NCI-H1105 (cell line): Measurements from ENCODE around the gene HCFC1.

Experiments used
- DNase-seq: peaks from one replicate; lab custom pipeline; 2025; lab: John Stamatoyannopoulos, UW

HCFC1 gene

DNA sequence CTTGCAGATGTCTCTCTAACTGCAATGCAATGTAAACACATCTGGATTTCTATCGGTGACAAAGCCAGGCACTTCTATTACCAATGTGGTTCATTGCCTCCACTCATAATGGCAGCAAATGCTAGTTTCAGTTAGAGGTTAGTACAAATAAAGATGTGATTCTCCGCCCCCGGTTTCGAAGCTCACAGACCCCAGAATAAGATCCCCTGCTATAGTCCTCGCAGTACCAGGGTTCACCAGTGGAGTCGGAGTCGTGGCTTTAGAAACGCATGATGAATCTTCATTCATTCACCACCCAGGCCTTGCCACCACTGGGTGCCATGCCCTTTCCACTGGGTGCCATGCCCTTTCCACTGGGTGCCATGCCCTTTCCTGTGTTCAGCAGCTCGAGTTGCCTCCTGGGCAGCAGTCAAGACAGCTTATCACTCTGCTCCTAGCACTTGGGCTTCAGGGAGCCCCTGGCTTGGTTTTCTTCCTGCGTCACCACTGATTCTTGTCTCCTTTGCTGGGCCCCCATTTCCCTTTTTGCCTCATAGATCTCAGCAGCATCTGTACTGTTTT, 33.3 kb downstream of the HCFC1 start:
- no peak for DNase-seq

DNA sequence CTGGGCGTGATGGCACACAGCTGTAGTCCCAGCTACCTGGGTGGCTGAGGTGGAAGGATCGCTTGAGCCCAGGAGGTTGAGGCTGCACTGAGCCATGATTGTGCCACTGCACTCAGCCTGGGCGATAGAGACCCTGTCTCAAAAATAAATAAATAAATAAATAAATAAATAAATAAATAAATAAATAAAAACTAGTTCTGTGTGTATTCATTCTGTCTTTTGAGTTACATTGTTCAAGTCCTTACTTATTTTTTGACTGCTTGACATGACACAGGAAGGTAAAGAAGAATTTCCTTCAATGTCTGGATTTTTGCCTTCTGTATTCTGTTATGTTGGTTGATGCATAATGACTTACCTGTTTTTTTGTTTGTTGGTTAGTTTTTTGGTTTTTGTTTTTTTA, 34.6 kb downstream of the HCFC1 start:
- no peak for DNase-seq

DNA sequence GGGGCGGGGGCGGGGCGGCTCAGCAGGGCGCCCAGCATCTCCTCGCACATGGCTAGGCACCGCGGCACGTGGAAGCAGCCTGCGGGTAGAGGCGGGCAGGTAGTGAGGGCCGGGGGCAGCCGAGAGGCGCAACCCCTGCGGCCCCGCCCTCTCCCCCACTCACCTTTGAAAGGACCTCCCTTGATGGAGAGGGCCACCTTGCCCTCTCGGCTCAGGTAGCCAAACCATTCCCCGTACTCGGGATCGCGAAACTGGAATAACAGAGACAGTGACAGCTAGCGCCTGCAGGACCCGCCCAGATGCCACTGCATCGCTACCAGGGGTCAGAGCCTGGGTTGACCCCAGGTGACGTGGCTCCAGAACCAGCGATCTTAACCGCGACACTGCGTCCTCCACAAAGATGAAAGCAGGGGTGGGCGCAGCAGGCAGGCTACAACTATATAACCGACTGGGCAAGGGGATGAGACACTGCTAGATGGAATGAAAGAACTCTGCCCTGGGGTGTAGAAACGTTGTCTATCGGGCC, 36.2 kb downstream of the HCFC1 start:
- DNase-seq, result no peak

DNA sequence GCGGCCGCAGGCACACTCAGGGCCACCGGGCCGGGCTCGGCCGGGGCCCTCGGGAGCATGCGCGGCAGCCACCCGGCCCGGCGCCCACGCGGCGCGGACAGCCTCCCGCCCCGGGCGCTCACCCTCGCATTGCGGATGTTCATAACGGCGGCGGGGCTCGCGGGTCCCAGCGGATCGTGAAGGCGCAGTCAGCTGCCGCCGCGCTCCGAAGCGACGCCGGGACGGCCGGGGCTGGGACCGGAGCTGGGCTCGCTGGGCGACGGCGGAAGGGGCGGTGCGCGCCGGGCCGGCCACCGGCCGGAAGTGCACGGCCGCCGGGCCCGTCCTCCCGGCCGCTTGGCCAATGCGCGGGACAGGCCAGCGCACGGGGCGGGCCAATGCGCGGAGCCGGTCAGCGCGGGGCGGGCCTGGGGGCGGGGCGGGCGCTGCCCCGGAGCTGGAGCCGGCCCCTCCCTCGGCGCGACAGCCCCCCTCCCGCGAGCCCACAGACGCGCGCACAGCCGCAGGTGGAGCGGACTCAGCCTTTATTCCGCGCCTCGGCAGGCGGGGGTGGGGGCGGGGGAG, 36.8 kb downstream of the HCFC1 start, which contains the start of gene NAA10:
Gene NAA10 (minus strand): TSS at position 276 of the 564 bp plus-strand sequence. CDS start 133 bp downstream, at position 143.
- peak; percentile 79 for DNase-seq

DNA sequence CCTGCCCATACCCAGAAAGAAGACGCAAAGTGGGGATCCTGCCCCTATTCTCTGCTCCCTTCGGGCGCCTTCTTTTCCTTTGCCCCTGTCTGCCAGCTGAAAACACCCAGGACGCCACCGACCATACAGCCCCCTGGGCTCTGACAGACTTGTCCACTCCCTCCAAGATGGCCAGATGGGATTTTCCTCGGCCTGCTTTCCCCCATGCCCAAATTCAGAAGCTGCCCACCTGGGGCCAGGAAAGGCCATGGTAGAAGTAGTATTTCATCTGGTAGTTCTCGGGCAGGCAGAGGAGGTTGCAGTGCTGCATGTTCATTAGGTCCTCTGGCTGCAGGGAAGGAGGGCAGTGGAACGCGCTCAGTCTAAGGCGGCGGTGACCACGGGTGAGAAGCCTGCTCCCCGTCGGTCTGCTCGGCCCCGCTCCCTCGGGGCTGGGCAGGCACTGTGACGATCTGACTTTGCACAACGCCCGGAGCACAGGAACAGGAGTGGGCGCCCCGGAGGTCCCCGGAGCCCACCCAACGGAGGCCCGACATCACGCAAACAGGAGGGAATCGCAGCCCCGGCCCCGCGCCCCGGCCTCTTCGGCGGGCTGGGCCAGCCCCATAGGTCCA, 37.4 kb downstream of the HCFC1 start:
- DNase-seq, result no peak

DNA sequence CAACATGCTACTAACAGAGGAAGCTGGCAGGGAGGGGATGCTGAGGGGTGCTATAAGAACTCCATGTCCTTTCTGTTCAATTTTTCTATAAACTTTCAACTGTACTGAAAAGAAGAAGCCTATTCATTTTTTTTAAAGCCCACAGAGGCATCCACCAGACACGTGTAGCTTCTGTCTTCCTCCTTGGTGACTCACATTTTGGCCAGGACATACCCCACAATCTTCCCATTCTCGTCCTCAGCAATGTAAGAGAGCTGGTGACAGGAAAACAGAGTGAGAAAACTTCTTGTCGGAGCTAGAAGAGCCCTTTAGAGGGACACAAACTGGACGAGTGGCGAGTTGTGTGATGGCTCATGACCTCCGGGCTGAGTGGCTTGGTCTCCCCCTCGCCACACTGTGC, 37.9 kb downstream of the HCFC1 start:
- no peak for DNase-seq

DNA sequence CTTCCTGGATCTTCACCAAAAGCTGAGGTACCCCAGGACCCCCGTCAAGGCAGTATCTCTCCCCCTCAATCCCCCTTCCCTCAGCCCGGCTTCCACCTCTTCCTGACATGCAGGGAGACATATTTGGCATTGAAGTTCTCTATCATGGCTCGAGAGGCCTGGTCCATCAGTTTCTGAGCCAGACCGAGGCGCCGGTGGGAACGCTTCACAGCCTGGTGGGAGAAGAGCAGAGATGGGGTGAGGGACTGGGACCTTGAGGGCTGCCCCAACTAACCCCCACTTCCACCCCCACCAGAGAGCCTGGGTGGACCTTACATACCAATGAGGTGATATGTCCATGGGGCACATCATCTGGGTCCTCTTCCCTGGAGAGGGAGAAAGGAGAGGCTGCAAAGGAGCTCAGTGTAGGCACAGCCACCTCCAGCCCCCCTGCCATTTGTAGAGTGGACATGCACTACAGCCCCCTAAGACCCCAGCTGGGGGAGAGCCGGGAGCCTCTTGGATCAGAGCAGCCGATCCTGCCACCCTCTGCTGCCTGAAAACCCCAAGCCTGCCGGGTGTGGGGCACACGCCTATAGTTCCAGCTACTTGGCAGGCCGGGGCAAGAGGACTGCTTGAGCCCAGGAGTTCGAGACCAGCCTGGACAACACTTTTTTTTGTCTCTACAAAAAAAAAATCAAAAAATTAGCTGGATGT, 39.2 kb downstream of the HCFC1 start:
- no peak for DNase-seq

DNA sequence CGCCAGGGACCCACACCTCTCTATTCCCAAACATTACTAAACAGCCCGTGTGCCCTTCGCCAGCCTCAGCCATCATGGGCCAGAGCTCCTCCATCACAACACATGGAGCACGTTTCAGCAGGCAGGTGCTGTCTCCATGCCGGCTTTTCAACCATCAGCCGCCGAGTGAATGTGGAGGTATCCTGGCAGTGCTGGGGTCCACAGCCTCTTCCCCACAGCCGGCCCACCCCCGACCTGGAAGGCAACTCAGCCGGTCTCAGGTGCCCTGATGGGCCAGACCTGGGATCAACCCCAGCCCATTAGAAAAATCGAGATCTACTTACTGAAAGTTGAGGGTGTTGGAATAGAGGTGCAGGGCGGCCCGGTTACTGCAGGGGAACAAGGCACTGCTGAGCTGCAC, 39.9 kb downstream of the HCFC1 start:
- no peak for DNase-seq

DNA sequence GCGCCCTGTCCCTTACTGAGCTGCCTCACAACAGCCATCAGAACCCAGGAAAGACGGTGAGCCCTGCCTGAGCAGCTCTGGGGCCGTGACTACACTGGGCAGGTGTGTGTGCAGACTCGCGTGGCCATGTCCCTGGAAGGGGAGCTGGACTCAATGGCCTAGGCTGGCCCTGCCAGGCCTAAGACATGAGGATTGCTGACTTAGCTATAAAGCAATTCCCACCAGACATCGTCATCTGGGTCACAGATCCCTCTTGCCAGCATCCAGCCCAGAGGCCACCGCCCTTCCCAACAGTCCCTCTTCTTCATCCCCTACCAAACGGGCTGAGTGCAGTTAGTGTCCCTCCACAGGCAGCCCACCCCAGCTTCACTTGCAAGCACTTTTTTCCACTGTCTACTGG, 40.5 kb downstream of the HCFC1 start:
- no peak for DNase-seq

DNA sequence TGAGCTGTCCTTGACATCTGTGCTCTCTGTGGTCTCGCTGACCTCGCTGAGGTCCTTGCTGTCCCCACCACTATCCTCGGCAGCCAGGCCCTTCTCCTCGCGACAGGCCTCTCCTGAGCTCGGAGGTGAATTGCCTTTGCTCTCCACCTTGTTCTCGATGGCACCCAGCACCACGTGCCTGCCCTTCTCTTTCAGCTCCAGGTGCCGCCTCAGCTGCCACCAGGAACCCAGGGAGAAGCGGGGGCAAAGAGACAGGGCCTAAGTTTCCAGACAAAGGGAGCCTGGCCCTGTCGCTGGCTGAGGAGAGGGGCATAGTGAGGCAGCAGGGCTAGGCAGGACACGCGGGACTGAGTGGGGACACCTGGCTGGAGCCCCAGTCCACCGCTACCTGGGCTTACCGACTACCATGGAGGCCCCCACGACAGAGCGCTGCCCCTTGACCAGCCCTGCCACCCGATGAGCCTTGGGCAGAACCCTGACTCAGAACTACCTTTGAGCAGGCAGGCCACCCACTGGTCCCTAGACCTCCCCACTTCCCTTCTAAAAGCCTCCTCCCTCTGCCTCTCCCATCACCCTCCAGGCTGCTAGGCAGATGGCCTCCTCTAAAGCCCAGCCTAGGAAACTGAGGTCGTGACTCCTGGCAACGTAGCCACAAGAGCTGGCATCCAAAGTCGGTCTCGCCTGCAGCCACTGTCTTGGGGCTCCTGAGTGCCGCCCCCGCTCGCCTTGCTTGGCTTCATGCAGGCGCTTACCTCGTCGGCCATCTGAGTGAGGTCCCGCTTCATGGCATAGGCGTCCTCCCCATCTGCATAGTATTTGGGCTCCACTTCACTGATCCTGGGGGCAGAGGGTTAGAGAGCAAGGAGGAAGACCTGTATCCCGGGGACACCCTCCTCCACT, 41.4 kb downstream of the HCFC1 start:
- no peak for DNase-seq

DNA sequence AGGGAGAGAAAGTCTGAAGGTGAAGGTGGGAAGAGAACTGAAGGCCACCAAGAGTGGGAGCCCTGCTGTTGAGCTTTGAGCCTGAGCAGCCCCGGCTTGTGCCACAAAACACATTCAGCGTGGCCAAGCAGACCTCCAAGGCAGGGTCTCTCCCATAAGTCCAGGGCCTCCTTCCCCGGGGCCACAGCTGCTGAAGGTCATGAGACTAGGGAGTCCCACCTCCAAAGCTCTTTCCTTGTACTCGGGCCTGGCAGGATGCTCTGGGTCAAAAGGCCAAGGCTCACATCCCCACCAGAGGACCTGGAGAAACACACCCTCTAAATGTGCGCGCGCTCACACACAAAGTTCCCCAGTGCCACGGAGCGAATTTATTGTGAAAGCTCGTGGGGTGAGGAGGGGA, 42.0 kb downstream of the HCFC1 start:
- DNase-seq, result no peak

DNA sequence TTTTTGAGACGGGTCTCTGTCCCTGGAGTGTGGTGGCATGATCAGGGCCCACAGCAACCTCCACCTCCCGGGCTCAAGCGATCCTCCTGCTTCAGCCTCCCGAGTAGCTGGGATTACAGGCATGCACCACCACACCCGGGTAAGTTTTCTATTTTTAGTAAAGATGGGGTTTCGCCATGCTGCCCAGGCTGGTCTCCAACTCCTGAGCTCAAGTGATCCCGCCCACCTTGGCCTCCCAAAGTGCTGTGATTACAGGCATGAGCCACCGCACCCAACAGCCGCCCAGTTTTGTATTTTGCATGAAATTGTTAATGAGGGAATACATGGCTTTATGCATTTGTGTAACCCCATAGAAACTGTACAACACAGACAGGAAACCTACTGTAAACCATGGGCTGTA, 42.8 kb downstream of the HCFC1 start:
- no peak for DNase-seq

DNA sequence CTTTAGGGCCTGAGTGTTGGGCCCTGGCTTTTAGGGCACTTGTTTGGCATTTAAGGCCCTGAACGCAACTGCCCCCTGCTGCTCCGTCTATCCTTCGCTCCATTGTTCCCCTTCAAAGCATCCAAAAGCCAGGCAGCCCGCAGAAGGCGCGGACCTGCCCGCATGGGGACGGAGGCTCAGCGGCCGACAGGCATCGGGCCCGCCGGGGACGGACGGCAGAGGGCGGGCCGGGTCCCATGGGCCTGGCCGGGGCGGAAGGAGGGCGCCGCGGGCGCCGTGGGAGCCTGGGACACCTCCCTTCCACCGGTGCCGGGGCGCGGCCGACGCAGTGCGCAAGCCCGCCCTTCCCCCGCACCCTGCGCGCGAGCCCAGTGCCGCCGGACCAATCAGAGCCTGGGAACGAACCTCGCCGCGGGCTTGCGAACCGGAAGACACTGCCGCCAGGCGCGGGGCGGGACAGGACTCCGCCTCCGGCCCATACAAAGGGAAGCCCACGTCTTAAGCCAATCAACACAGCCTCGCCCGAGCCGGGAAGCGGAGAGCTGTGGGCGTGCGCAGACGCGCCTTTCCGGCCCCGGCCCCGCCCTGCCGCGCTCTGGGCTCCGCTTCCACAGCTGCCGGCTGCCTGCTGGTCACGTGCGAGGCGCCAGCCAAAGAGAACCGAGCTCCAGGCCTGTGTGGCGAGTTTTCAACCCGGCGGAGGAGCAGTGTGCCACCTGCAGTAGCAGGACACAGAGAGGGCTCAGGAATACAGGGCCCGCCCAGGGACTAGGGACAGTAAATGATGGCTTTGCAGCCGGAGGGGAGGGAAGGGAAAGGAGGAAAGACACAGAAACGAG, 43.5 kb downstream of the HCFC1 start:
- peak; percentile 99 for DNase-seq

DNA sequence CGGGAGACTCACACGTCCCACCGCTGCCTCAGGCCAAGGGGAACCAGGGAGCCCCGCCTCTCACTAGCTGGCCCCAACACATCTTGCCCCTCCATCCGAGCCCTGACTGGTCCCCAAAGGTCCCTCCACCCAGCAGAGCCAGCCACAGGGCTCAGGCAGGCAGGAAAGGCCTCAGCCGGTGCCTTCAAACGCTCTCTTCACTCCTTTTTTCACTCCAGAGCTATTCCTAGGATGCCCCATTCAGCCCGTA, 44.0 kb downstream of the HCFC1 start:
- DNase-seq, result no peak

DNA sequence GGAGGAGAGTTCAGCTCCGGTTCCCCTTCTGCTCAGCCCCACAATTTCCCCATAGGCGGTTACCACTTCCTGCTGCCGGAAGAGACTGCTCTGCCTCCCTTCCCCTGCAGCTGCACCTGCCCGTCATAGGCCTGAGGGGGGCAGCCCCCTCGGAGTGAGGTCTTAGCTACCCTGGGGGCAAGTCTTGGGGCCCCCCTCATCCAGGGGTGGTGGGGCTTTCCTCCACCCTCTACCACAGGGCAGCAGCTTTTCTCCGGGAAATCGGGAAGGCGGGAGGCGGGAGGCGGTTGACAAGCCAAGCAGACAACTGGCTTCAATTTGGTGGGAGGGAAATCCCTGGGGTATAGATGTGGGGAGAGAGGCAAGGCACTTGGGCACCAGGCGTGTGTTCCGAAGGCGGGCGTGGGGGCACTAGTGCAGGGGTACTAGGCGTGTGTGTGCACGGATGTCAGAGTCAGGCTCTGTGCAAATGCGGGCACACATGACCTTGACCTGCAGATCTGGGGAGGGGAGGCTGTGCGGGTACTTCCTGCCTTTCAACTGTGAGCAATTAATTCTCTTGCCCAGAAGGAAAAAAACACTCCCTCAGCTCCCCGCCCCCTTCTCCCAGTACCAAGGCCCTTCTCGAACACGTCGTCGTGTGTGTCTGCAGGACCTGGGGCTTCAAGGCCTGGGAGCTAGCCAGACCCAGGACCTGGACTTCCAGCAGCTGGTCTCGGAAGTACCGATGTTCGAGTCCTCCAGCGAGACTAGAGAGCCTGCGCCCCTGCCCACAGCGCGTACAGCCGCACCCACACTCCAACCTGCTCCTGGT, 44.6 kb downstream of the HCFC1 start:
- DNase-seq, result peak; percentile 76

DNA sequence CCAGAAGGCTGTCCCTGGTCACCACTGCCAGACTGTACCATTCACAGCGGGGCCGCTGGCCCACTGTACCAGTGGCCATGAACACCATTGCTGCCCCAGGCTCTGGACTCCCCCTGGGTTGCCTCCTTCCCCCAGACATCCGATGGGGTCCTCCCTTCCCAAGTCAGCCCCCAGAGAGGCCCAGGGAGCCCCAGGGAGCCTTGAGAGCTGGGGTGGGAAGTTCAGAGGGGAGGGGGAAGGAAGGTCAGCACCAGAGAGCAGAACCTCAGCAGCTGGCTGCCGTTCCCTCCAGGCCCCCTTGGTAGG, 45.1 kb downstream of the HCFC1 start:
- no peak for DNase-seq

DNA sequence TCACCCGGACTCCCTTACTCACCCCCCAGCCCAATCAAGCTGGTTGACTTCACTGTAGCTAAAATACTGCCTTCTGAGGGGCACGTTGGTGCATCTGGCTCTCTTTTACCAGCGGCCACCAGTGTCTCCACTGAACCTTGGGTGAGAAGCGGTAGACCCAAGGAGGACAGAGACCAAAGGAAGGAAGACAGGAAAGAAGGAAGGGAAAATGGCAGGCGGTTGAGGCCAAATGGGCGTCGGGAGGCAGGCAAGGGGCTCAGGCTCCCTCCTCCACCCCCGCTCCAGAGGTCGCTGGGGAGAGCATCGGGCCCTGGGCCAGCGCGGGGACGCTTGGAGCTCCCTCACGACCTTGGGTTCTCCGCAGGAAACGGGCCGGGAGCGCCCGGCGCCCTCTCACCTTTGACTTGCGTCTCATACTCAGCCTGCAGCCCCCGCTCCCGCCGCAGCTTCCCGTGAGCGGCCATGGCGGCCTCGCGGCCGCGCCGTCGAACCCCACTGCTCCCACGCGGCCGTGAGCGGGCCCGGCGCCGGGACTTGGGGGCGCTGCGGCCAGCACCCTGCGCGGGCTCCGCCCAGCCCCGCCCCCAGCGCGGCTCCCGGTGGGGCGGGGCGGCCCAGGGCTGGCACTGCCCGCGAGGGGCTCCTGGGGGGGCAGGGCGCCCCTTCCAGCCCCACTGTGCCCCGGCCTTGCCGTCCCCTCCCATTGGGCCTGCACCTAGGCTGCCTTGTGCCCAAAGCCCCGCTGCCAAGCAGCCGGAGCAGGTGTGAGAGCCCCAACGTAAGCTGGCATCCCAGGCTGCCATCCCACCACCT, 45.7 kb downstream of the HCFC1 start, which contains the start of gene ARHGAP4:
Gene ARHGAP4 (minus strand): TSS at position 526 of the 813 bp plus-strand sequence. CDS start 62 bp downstream, at position 464.
- peak; percentile 44 for DNase-seq

DNA sequence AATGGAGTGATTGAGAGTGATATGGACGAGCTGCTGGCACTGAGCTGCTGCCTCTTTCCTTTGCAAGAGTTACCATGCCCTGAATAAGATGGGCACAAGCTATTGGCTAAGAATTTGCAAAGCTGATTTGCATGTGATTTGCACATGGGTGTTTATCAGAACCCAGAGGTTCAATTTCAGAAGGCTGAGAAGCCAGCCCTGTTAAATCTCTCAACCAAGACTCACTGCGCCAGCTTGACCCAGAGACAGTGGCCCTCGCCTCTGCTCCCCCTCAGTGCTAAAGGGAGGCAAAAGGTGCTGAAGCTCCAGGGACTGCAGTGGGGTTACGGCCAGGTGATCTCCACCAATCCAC, 46.3 kb downstream of the HCFC1 start:
- no peak for DNase-seq

DNA sequence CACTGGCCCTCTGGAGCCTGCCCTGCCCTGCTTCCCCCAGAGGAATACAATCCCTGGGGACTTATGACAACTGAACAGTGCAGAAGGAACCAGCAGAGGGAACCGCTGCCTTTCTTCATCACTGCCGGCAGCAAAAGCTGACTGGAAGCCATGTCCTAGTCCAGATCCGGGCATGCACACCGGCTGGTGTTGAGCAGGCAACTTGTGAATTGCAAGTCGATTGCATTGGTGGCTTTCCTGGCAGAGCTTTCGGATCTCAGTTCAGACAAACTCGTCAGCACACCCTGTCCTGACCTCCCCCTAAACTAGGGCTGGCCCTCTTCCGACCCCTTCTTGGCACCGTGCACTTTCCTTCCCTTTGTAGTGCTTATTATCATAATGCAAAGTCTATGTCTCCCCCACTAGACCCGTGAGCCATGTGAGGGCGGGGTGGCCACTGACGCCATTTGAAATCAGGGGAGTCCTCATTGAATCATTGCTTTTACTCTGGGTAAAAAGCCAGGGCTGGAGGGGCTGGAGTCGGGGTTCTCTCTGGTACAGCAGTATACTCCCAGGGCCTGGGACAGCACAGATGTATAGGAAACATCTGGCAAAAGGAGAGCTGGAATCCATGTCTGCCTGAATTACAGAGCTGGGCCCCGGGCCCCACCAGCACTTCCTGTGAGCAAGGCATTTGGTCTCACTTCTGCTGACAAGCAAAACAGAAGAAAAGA, 47.3 kb downstream of the HCFC1 start:
- DNase-seq, result peak; percentile 25
